GM12872 (cell line): ENCODE results near the gene DUS3L.

ENCODE experiments used
- TF ChIP-seq, protein P1 (sequence below): IDR thresholded peaks from 3 replicates; pipeline ENCODE4 v1.5.1; 2011; ENCODE audit warnings: low read depth, mild to moderate bottlenecking, low read length, moderate library complexity; ENCODE audit not compliant: insufficient read depth

DUS3L gene

DNA sequence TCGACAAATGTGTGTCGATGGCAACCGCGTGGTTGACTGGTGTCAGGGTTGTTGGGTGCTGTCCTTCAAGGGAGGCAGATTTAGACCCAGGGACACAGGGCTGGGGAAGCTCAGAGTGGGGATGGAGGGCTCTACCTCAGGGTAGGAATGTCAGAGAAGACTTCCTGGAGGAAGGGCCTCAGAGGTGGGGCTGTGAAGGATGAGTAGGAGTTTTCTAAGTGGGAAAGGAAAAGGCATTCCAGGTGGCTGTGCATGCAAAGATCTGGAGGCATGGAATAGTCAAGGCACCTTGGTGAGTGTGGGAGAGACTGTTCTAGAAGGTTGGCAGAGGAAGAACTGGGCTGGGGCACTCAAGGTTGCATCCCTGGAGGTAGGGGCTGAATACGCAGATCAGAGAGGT is 15.9 kb upstream of the DUS3L start:
- TF ChIP-seq, protein P1, sequence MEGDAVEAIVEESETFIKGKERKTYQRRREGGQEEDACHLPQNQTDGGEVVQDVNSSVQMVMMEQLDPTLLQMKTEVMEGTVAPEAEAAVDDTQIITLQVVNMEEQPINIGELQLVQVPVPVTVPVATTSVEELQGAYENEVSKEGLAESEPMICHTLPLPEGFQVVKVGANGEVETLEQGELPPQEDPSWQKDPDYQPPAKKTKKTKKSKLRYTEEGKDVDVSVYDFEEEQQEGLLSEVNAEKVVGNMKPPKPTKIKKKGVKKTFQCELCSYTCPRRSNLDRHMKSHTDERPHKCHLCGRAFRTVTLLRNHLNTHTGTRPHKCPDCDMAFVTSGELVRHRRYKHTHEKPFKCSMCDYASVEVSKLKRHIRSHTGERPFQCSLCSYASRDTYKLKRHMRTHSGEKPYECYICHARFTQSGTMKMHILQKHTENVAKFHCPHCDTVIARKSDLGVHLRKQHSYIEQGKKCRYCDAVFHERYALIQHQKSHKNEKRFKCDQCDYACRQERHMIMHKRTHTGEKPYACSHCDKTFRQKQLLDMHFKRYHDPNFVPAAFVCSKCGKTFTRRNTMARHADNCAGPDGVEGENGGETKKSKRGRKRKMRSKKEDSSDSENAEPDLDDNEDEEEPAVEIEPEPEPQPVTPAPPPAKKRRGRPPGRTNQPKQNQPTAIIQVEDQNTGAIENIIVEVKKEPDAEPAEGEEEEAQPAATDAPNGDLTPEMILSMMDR = no peak

DNA sequence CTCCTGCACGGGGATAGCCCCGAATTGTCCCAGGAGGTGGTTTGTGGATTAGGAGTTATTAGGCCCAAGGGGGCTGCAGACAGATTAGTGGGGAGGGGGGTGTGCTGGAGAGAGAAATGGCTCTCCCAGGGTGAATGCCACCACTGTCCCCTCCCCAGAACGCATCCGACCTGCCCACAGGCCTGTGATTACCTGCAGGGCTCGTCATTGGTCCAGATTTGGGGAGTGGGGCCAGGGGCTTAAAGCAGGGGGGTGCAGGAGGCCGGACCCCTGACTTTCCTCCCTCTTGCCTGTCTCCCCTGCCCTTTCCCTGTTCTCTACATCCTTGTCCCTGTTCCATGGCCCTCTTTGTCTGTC is 15.1 kb upstream of the DUS3L start:
- TF ChIP-seq, protein P1 = no peak

DNA sequence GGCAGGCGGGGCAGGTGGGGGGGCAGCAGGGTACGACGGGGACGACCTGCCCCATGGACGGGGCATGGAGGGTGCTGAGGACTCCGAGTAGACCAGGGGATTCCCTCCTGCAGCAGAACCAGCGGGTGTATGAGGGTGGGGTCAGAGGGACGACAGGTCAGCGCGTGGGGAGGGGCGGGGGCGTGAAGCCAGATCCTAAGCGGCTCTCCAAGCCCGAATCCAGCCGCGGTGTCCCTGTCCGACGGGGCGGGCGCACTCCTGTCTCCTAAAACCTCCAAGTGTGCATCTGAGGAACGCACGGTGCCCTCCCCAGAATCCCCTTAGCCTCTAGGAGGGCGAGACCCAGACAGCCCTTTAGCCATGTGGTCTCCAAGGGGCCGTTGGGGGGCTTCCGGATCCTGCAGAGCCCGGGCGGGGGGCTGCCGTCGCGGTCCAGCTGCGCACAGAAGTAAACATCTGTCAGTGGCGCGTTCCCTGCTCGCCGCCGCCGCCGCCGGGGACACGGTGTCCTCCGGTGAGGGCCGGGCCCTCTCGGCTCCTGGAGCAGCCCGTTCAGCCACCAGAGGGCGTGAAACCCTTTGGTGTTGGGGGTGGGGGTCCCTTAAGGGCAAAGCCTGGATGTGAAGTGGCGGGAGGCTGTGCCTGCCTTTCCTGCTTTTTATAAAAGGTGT is 14.6 kb upstream of the DUS3L start:
- TF ChIP-seq, protein P1 = peak; percentile 58

DNA sequence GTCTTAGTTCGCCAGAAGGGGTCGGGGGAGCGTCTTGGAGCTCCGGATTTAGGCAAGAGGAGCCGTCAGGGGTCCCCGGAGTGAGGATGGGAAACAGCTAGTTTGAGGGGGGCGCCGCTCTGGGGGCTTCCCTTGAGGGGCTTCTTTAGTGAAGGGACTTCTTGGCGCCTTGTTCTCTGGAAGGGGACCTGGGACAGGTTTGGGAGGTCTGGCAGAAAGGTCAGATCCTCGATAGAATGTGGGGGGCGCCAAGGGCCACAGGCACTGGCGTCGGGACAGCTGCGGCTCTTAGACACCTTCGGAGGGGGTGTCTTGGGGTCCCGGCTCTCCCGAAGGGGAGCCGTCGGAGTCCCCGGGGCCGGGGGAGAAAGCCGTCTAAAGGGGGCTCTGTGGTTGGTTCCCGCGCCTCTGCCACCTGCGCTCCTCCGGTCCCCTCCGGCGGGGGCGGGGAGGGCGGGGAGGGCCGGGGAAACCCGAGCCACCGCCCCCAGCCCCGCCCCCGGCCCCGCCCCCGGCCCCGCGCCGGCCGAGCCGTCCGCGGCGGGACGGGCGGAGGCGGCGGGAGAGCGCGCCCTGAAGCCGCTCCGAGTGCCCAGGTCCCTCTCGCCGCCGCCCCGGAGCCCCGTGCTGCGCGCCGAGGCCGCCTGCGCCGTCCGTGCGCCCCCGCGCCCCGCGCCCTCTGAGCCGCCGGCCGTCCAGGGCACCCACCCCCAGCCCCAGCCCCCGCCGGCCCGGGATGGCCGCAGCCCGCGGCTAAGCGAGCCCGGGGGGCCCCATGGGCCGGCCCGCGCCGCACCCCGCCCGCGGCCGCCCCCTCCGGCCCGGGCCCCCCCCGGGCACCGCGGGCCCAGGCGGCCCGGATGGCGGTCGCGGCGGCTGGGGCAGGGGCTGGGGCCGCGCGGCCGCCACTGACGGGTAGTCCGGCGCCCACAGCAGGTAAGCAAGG is 13.8 kb upstream of the DUS3L start, which contains the start of gene NRTN:
TSS of gene NRTN (plus strand) at position 552 of the 946 bp plus-strand sequence. CDS start 19,099 bp downstream, outside the sequence.
- TF ChIP-seq, protein P1 = no peak

DNA sequence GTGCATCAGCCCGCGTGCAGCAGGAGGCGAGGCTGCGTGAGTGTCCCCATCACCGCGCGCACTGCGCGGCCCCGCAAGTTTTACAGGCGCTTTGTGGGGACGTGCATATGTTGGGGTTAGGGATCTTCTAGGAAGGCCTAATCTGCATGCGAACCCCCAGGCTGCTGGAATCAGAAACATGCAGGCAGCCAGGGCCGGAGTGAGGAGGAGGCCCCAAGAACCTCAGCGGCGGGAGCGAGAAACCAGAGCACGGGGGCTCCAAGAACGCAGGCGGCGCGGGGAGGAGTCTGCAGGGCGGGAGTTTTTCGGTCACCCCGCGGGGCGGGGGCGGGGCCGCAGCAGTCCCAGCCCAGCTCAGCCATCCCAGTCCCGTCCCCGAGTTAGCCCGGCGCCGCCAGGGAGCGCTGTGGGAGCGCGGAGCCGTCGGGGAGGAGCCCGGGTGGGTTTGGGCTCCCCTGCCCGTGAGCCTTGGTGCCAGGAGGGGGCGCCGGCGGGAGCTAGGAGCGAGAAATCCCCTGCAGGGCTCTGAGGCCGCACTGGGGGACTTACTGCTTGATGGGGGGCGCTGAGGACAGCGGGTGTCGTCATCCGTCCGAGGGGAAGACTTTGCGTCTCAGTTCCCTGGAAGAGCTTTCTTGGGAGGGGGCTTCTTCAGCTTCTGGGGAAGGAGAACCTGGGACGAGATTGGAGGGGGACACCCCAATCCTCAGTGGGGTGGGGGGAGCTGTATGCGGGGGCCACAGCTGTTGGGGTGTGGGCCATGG is 13.0 kb upstream of the DUS3L start:
- TF ChIP-seq, protein P1 = peak; percentile 97

DNA sequence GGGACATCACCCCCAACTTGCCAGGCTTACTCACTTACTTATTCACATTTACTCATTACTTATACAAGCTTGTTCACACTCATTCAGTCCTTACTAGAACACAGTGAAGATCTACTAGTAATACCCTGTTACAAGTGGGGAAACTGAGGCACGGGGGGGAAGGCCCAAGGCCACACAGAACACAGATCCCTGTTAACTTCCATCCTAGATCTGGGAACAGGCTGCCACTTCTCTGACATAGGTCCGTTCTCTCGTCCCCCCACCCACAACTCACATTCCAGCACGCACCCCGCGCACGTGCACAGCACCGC is 12.4 kb upstream of the DUS3L start:
- TF ChIP-seq, protein P1 = no peak
